Progenitor cell of endocrine pancreas (in vitro differentiated cells): Measurements from ENCODE around the gene STT3A. TPM values are rescaled to one million over a fixed set of nuclear protein-coding genes. Genes with fewer than 3 reads are reported as not detected.

Experiments
- DNase-seq: peaks from one replicate; pipeline ENCODE4 v3.0.0; 2021; ENCODE audit warnings: low spot score; ENCODE audit not compliant: unreplicated experiment
- H3K27ac Mint-ChIP-seq: 2 replicates; pipeline ENCODE4 v1.8.0; 2021; ENCODE audit warnings: mild to moderate bottlenecking, moderate library complexity, mixed read lengths
- H3K27me3 Mint-ChIP-seq: 2 replicates; pipeline ENCODE4 v1.8.0; 2021; ENCODE audit warnings: mixed read lengths
- H3K36me3 Mint-ChIP-seq: 2 replicates; pipeline ENCODE4 v1.8.0; 2022; ENCODE audit warnings: mixed read lengths; ENCODE audit not compliant: insufficient read depth
- H3K4me1 Mint-ChIP-seq: 2 replicates; pipeline ENCODE4 v1.8.0; 2021; ENCODE audit warnings: low read depth, mixed read lengths
- H3K4me3 Mint-ChIP-seq: 2 replicates; pipeline ENCODE4 v1.8.0; 2021; ENCODE audit warnings: low read depth, mild to moderate bottlenecking, moderate library complexity, mixed read lengths
- H3K9me3 Mint-ChIP-seq: 2 replicates; pipeline ENCODE4 v1.8.0; 2021; ENCODE audit warnings: low read depth, mixed read lengths
- CTCF ChIP-seq: fragments of 200-600 bp; sonication (generic); IDR thresholded peaks from one replicate; pipeline ENCODE4 v1.5.0; 2021; ENCODE audit warnings: antibody characterized with exemption, mild to moderate bottlenecking; ENCODE audit not compliant: unreplicated experiment
- long read RNA-seq: library from polyadenylated mRNA; unstranded; transcript quantifications from one replicate; pipeline ENCODE4 v2.0.0, GENCODE V29; 2020
- total RNA-seq: library from RNA; stranded (reverse); gene quantifications from 2 replicates; pipeline ENCODE4 v1.2.1, GENCODE V29; 2021

Gene STT3A
- total RNA-seq = 162 and 164 TPM in 2 replicates
- long read RNA-seq, full-length matches to known transcripts = 345 of 534 reads
- long read RNA-seq, partial matches to known transcripts = 168 of 534 reads
- long read RNA-seq, other reads (novel, unspliced or antisense) = 21 of 534 reads

GRCh38 chr11:125592305-125593113, at the start of gene STT3A:
STT3A (plus strand) TSS chr11:125592852; CDS start chr11:125595916, 3,064 bp downstream.
- Mint-ChIP-seq H3K36me3 (peaks cover 9% of the 10 kb centered on the region), H3K27ac (peak within 1 kb of the TSS; percentile 99), H3K4me1 (peaks cover 25% of the 10 kb centered on the region), H3K9me3 (no peaks in the 10 kb centered on the region), H3K4me3 (peak within 1 kb of the TSS; percentile 100), H3K27me3 (no peaks in the 10 kb centered on the region)
- DNase-seq = peak; percentile 97
- no peak for TF ChIP-seq CTCF

GRCh38 chr11:125550780-125551179, 41.9 kb upstream of the STT3A start:
- H3K36me3 Mint-ChIP-seq = peaks cover 5% of the 10 kb centered on the region
- H3K4me3 Mint-ChIP-seq = no peak overlapping the region
- H3K27me3 Mint-ChIP-seq = no peaks in the 10 kb centered on the region
- no peak for TF ChIP-seq CTCF
- no peak for DNase-seq
- no peaks in the 10 kb centered on the region for H3K4me1 Mint-ChIP-seq
- H3K27ac Mint-ChIP-seq = no peak overlapping the region
- H3K9me3 Mint-ChIP-seq = peaks cover 34% of the 10 kb centered on the region

- Mint-ChIP-seq H3K4me3 (no peak overlapping the region), H3K27me3 (no peaks in the 10 kb centered on the region), H3K9me3 (peaks cover 35% of the 10 kb centered on the region), H3K36me3 (peaks cover 5% of the 10 kb centered on the region), H3K4me1 (no peaks in the 10 kb centered on the region), H3K27ac (no peak overlapping the region)
- no peak for TF ChIP-seq CTCF
- DNase-seq = no peak
These were observed 40.8 kb upstream of the STT3A start for GRCh38 chr11:125551835-125552342.

- H3K4me1 Mint-ChIP-seq = no peaks in the 10 kb centered on the region
- H3K9me3 Mint-ChIP-seq = peaks cover 32% of the 10 kb centered on the region
- H3K27ac Mint-ChIP-seq = no peak overlapping the region
- no peak for DNase-seq
- no peak for TF ChIP-seq CTCF
- H3K4me3 Mint-ChIP-seq = no peak overlapping the region
- peaks cover 5% of the 10 kb centered on the region for H3K36me3 Mint-ChIP-seq
- H3K27me3 Mint-ChIP-seq = no peaks in the 10 kb centered on the region
These were observed 39.7 kb upstream of the STT3A start for GRCh38 chr11:125552927-125553326.

- H3K36me3 Mint-ChIP-seq = peaks cover 5% of the 10 kb centered on the region
- no peak overlapping the region for H3K27ac Mint-ChIP-seq
- no peaks in the 10 kb centered on the region for H3K4me1 Mint-ChIP-seq
- peaks cover 32% of the 10 kb centered on the region for H3K9me3 Mint-ChIP-seq
- no peaks in the 10 kb centered on the region for H3K27me3 Mint-ChIP-seq
- DNase-seq = no peak
- TF ChIP-seq CTCF = no peak
- no peak overlapping the region for H3K4me3 Mint-ChIP-seq
These were observed 39.3 kb upstream of the STT3A start for GRCh38 chr11:125553357-125553756.
